WTC11 (cell line): ENCODE data around the gene C10orf88. TPM values are rescaled to one million over a fixed set of nuclear protein-coding genes. Genes with fewer than 3 reads are reported as not detected.

ENCODE experiments used
- ATAC-seq: fragments of 200-7000 bp; cut with Tn5 transposase; 2 replicates; pipeline ENCODE4 v1.10.0; 2021; ENCODE audit warnings: mild to moderate bottlenecking, moderate library complexity
- CTCF ChIA-PET: fragments of 300-600 bp; sonication (Branson Sonifier 250); formaldehyde crosslinking; loops from one replicate; lab custom pipeline; 2021; ENCODE audit warnings: antibody characterized with exemption; lab: Charles Lee
- POLR2A ChIA-PET: fragments of 350-600 bp; sonication (Branson Sonifier 250); formaldehyde crosslinking; loops from one replicate; lab custom pipeline; 2021; ENCODE audit warnings: antibody characterized with exemption; lab: Charles Lee
- DNase-seq: peaks from one replicate; pipeline ENCODE4 v3.0.0; 2021; ENCODE audit warnings: low spot score
- H3K27ac Mint-ChIP-seq: 2 replicates; pipeline ENCODE4 v1.8.0; 2021; ENCODE audit warnings: mixed read lengths
- H3K27me3 Mint-ChIP-seq: 2 replicates; pipeline ENCODE4 v1.8.0; 2021; ENCODE audit warnings: low read depth, mild to moderate bottlenecking, moderate library complexity, mixed read lengths
- H3K36me3 Mint-ChIP-seq: 2 replicates; pipeline ENCODE4 v1.8.0; 2021; ENCODE audit warnings: mixed read lengths
- H3K4me1 Mint-ChIP-seq: 2 replicates; pipeline ENCODE4 v1.8.0; 2022; ENCODE audit warnings: mixed read lengths
- H3K4me3 Mint-ChIP-seq: 2 replicates; pipeline ENCODE4 v1.8.0; 2021; ENCODE audit warnings: mild to moderate bottlenecking, moderate library complexity, mixed read lengths
- H3K9me3 Mint-ChIP-seq: 2 replicates; pipeline ENCODE4 v1.8.0; 2021; ENCODE audit warnings: mixed read lengths
- CREB1 ChIP-seq: sonication (generic); formaldehyde crosslinking; IDR thresholded peaks from 2 replicates; pipeline ENCODE4 v1.8.0; 2023; ENCODE audit warnings: mild to moderate bottlenecking, missing genetic modification reagents
- CTCF ChIP-seq: fragments of 200-600 bp; IDR thresholded peaks from 2 replicates; pipeline ENCODE4 v1.8.0; 2022; ENCODE audit warnings: antibody characterized with exemption
- ERG ChIP-seq: fragments of 250-450 bp; sonication (Bioruptor Pico); IDR thresholded peaks from 2 replicates; pipeline ENCODE4 v1.8.0; 2021; ENCODE audit warnings: mild to moderate bottlenecking
- GTF2I ChIP-seq: fragments of 250-450 bp; sonication (Bioruptor Pico); conservative IDR thresholded peaks from 2 replicates; pipeline ENCODE4 v1.4.0; 2021; ENCODE audit warnings: mild to moderate bottlenecking
- IRF2 ChIP-seq: sonication (generic); formaldehyde crosslinking; IDR thresholded peaks from 2 replicates; pipeline ENCODE4 v1.8.0; 2022; ENCODE audit warnings: low read depth, missing genetic modification reagents, borderline replicate concordance
- JUN ChIP-seq: sonication (generic); formaldehyde crosslinking; IDR thresholded peaks from 2 replicates; pipeline ENCODE4 v1.8.0; 2023; ENCODE audit warnings: mild to moderate bottlenecking, missing genetic modification reagents
- KAT7 ChIP-seq: sonication (generic); formaldehyde crosslinking; IDR thresholded peaks from 2 replicates; pipeline ENCODE4 v1.8.1; 2023; ENCODE audit warnings: missing genetic modification reagents, mild to moderate bottlenecking, borderline replicate concordance
- NFE2L1 ChIP-seq: sonication (generic); formaldehyde crosslinking; IDR thresholded peaks from 2 replicates; pipeline ENCODE4 v1.8.1; 2023; ENCODE audit warnings: missing genetic modification reagents
- SOX15 ChIP-seq: fragments of 250-450 bp; sonication (Bioruptor Pico); IDR thresholded peaks from 2 replicates; pipeline ENCODE4 v1.9.0; 2021; ENCODE audit warnings: mild to moderate bottlenecking
- USF1 ChIP-seq: sonication (generic); formaldehyde crosslinking; IDR thresholded peaks from 2 replicates; pipeline ENCODE4 v1.8.0; 2022; ENCODE audit warnings: mild to moderate bottlenecking, missing genetic modification reagents
- ZNF425 ChIP-seq: fragments of 250-450 bp; sonication (Bioruptor Pico); conservative IDR thresholded peaks from 2 replicates; pipeline ENCODE4 v1.9.0; 2021; ENCODE audit warnings: mild to moderate bottlenecking
- ZNF512 ChIP-seq: sonication (generic); formaldehyde crosslinking; IDR thresholded peaks from 2 replicates; pipeline ENCODE4 v1.8.1; 2022; ENCODE audit warnings: missing genetic modification reagents, borderline replicate concordance
- total RNA-seq: library from RNA; stranded (reverse); gene quantifications from 3 replicates; pipeline ENCODE4 v1.2.3, GENCODE V29; 2021

C10orf88 gene
- total RNA-seq, 1 experiment from 2014 or later, result 6.5 TPM

- H3K4me1 Mint-ChIP-seq, result no peaks in the 10 kb centered on the region
- no peak overlapping the region for H3K4me3 Mint-ChIP-seq
- TF ChIP-seq ERG (CRISPR knock-in tag) (no peak), CREB1 (CRISPR knock-in tag) (no peak), NFE2L1 (CRISPR knock-in tag) (no peak), IRF2 (CRISPR knock-in tag) (no peak), ZNF512 (no peak), ZNF425 (no peak), CTCF (no peak)
- no peaks in the 10 kb centered on the region for H3K9me3 Mint-ChIP-seq
- H3K36me3 Mint-ChIP-seq, result peaks cover 19% of the 10 kb centered on the region
- ChIA-PET POLR2A (no interaction called here), CTCF (no interaction called here)
- ATAC-seq, result no peak
- no peak for DNase-seq
- H3K27ac Mint-ChIP-seq, result no peak overlapping the region
- H3K27me3 Mint-ChIP-seq, result no peaks in the 10 kb centered on the region
Observed at GRCh38 chr10:122939856-122940543, 14.0 kb downstream of the C10orf88 start.

- no peak for DNase-seq
- H3K4me1 Mint-ChIP-seq, result no peaks in the 10 kb centered on the region
- TF ChIP-seq USF1 (CRISPR knock-in tag) (no peak), SOX15 (CRISPR knock-in tag) (no peak), KAT7 (no peak), IRF2 (CRISPR knock-in tag) (no peak), JUN (CRISPR knock-in tag) (no peak), GTF2I (no peak)
- TF ChIP-seq, all 79 proteins: peak for 0
- ATAC-seq, result no peak
- H3K4me3 Mint-ChIP-seq, result no peak overlapping the region
- ChIA-PET POLR2A (no interaction called here), CTCF (no interaction called here)
- H3K27ac Mint-ChIP-seq, result no peak overlapping the region
- H3K36me3 Mint-ChIP-seq, result peaks cover 16% of the 10 kb centered on the region
- H3K9me3 Mint-ChIP-seq, result no peaks in the 10 kb centered on the region
- no peaks in the 10 kb centered on the region for H3K27me3 Mint-ChIP-seq
Observed at GRCh38 chr10:122939133-122939855, 14.7 kb downstream of the C10orf88 start.
